CD8-positive, alpha-beta memory T cell (primary cell): ENCODE results near the gene ARHGEF11. TPM values are rescaled to one million over a fixed set of nuclear protein-coding genes. Genes with fewer than 3 reads are reported as not detected.

Experiments used
- CTCF ChIA-PET: fragments of 350-600 bp; sonication (Branson Sonifier 250); formaldehyde crosslinking; loops from one replicate; lab custom pipeline; 2021; ENCODE audit warnings: antibody characterized with exemption; lab: Charles Lee
- POLR2A ChIA-PET: fragments of 350-600 bp; sonication (Branson Sonifier 250); formaldehyde crosslinking; loops from one replicate; lab custom pipeline; 2021; ENCODE audit warnings: antibody characterized with exemption; lab: Charles Lee
- DNase-seq, 5 donors: peaks; one replicate each; pipeline versions ENCODE4 v3.0.0 to v3.0.0-alpha.2; 2020 to 2022; ENCODE audit warnings: mixed read lengths in 1 of 5
- H3K27ac ChIP-seq: one replicate; pipeline ENCODE4 v1.7.0; 2013; ENCODE audit warnings: low read depth, mild to moderate bottlenecking, low read length, moderate library complexity
- H3K27me3 ChIP-seq: 2 replicates; pipeline ENCODE4 v1.7.0; 2013; ENCODE audit warnings: low read length, mild to moderate bottlenecking; ENCODE audit not compliant: insufficient read depth, poor library complexity, severe bottlenecking
- H3K36me3 ChIP-seq: 2 replicates; pipeline ENCODE4 v1.7.0; 2013; ENCODE audit warnings: mild to moderate bottlenecking, low read length, moderate library complexity; ENCODE audit not compliant: insufficient read depth
- H3K4me1 ChIP-seq: 2 replicates; pipeline ENCODE4 v1.7.0; 2013; ENCODE audit warnings: mild to moderate bottlenecking, low read length, moderate library complexity; ENCODE audit not compliant: insufficient read depth
- H3K4me3 ChIP-seq: 2 replicates; pipeline ENCODE4 v1.7.0; 2013; ENCODE audit warnings: mild to moderate bottlenecking, low read length
- H3K9me3 ChIP-seq: 2 replicates; pipeline ENCODE4 v1.7.0; 2013; ENCODE audit warnings: mild to moderate bottlenecking, low read length
- H3K27ac Mint-ChIP-seq, 8 donors: one replicate each; pipeline ENCODE4 v1.8.0; 2020 to 2021; ENCODE audit warnings: mixed read lengths in 8 of 8, mild to moderate bottlenecking in 6 of 8, inconsistent platforms in 3 of 8, moderate library complexity in 3 of 8
- H3K27me3 Mint-ChIP-seq, 2 donors: one replicate each; pipeline ENCODE4 v1.8.0; 2020 to 2021; ENCODE audit warnings: mixed read lengths in 2 of 2, mild to moderate bottlenecking in 1 of 2, moderate library complexity in 1 of 2
- H3K36me3 Mint-ChIP-seq, 3 donors: one replicate each; pipeline ENCODE4 v1.8.0; 2020 to 2021; ENCODE audit warnings: mixed read lengths in 3 of 3, inconsistent platforms in 1 of 3, mild to moderate bottlenecking in 1 of 3
- H3K4me1 Mint-ChIP-seq, 3 donors: one replicate each; pipeline ENCODE4 v1.8.0; 2020 to 2021; ENCODE audit warnings: mixed read lengths in 3 of 3, inconsistent platforms in 1 of 3, mild to moderate bottlenecking in 1 of 3
- H3K4me3 Mint-ChIP-seq, 7 donors: one replicate each; pipeline ENCODE4 v1.8.0; 2020 to 2021; ENCODE audit warnings: mixed read lengths in 7 of 7, mild to moderate bottlenecking in 6 of 7, moderate library complexity in 4 of 7, inconsistent platforms in 2 of 7
- H3K9me3 Mint-ChIP-seq, 5 donors: one replicate each; pipeline ENCODE4 v1.8.0; 2020 to 2022; ENCODE audit warnings: mixed read lengths in 5 of 5, mild to moderate bottlenecking in 3 of 5, moderate library complexity in 2 of 5, inconsistent platforms in 1 of 5
- polyA plus RNA-seq: library from polyadenylated mRNA; unstranded; fragments of 300-500 nt; fragmentation: Illumina TruSeq; gene quantifications from one replicate; pipeline ENCODE4 v1.2.3, GENCODE V29; 2021
- total RNA-seq, 2 experiments: library from RNA; stranded (reverse); gene quantifications; one replicate each; pipeline ENCODE4 v1.2.3, GENCODE V29; 2021

Gene ARHGEF11
- total and polyA plus RNA-seq, 3 experiments from 2014 or later: 2.1 to 4.0 (median 3.0) TPM

- POLR2A ChIA-PET: interaction anchor here (0.5 kb wide), 1 partner anchor 66 kb away, joined by 3 read pairs; no protein-coding TSS in a partner anchor
- CTCF ChIA-PET: interaction anchor here (0.6 to 7.7 kb wide), 21 partner anchors 9 to 93 kb away, joined by 3 to 306 read pairs (median 4); no protein-coding TSS in a partner anchor
- no peaks in the 10 kb centered on the region for H3K36me3 Mint-ChIP-seq
These were observed 44.2 kb upstream of the ARHGEF11 start for GRCh38 chr1:157089789-157090188.

GRCh38 chr1:157088607-157089006 lies 43.1 kb upstream of the ARHGEF11 start:
- CTCF ChIA-PET: interaction anchor here (7.7 kb wide), 1 partner anchor 66 kb away, joined by 306 read pairs; no protein-coding TSS in a partner anchor
- Mint-ChIP-seq H3K9me3 (no peaks in the 10 kb centered on the region), H3K4me1 (peaks cover 0 to 5% (median 4%) of the 10 kb centered on the region in 3 donors), H3K36me3 (no peaks in the 10 kb centered on the region), H3K27ac (no peak overlapping the region), H3K27me3 (peaks cover 3 to 7% of the 10 kb centered on the region in 2 donors), H3K4me3 (no peak overlapping the region)
- H3K27me3 ChIP-seq: no peaks in the 10 kb centered on the region
- POLR2A ChIA-PET: no interaction called here
- H3K36me3 ChIP-seq: no peaks in the 10 kb centered on the region
- DNase-seq: no peak
- H3K9me3 ChIP-seq: no peaks in the 10 kb centered on the region
- no peak overlapping the region for H3K27ac ChIP-seq
- H3K4me1 ChIP-seq: peaks cover 3% of the 10 kb centered on the region
- no peak overlapping the region for H3K4me3 ChIP-seq

More at GRCh38 chr1:157089789-157090188, 44.2 kb upstream of the ARHGEF11 start:
- Mint-ChIP-seq H3K4me3 (no peak overlapping the region), H3K9me3 (no peaks in the 10 kb centered on the region), H3K27me3 (peaks cover 3% of the 10 kb centered on the region in 2 donors), H3K27ac (no peak overlapping the region), H3K4me1 (peaks cover 0 to 5% (median 4%) of the 10 kb centered on the region in 3 donors)
- H3K4me1 ChIP-seq: peaks cover 3% of the 10 kb centered on the region
- H3K27me3 ChIP-seq: no peaks in the 10 kb centered on the region
- no peaks in the 10 kb centered on the region for H3K36me3 ChIP-seq
- H3K27ac ChIP-seq: no peak overlapping the region
- H3K4me3 ChIP-seq: no peak overlapping the region
- DNase-seq: no peak
- H3K9me3 ChIP-seq: no peaks in the 10 kb centered on the region

- Mint-ChIP-seq H3K36me3 (no peaks in the 10 kb centered on the region), H3K4me1 (peaks cover 0 to 5% (median 4%) of the 10 kb centered on the region in 3 donors), H3K27ac (no peak overlapping the region), H3K27me3 (peaks cover 5 to 7% of the 10 kb centered on the region in 2 donors), H3K9me3 (no peaks in the 10 kb centered on the region), H3K4me3 (no peak overlapping the region)
- ChIA-PET POLR2A (interaction anchor here (1.0 kb wide), 1 partner anchor 70 kb away, joined by 3 read pairs; no protein-coding TSS in a partner anchor), CTCF (interaction anchor here (7.7 kb wide), 1 partner anchor 67 kb away, joined by 306 read pairs; no protein-coding TSS in a partner anchor)
- Histone ChIP-seq H3K9me3 (no peaks in the 10 kb centered on the region), H3K4me1 (peaks cover 3% of the 10 kb centered on the region), H3K27ac (no peak overlapping the region), H3K4me3 (no peak overlapping the region), H3K36me3 (no peaks in the 10 kb centered on the region), H3K27me3 (no peaks in the 10 kb centered on the region)
- DNase-seq: no peak
These were observed 41.5 kb upstream of the ARHGEF11 start for GRCh38 chr1:157087030-157087429.

- ChIA-PET POLR2A (no interaction called here), CTCF (interaction anchor here (7.7 kb wide), 1 partner anchor 68 kb away, joined by 306 read pairs; no protein-coding TSS in a partner anchor)
- no peak overlapping the region for H3K27ac ChIP-seq
- Mint-ChIP-seq H3K27ac (no peak overlapping the region), H3K4me1 (peaks cover 0 to 5% (median 4%) of the 10 kb centered on the region in 3 donors), H3K4me3 (no peak overlapping the region), H3K9me3 (no peaks in the 10 kb centered on the region), H3K36me3 (no peaks in the 10 kb centered on the region), H3K27me3 (peaks cover 5 to 7% of the 10 kb centered on the region in 2 donors)
- no peaks in the 10 kb centered on the region for H3K9me3 ChIP-seq
- peaks cover 3% of the 10 kb centered on the region for H3K4me1 ChIP-seq
- H3K36me3 ChIP-seq: no peaks in the 10 kb centered on the region
- no peak for DNase-seq
- no peaks in the 10 kb centered on the region for H3K27me3 ChIP-seq
- no peak overlapping the region for H3K4me3 ChIP-seq
These were observed 40.8 kb upstream of the ARHGEF11 start for GRCh38 chr1:157086299-157086698.

GRCh38 chr1:157085421-157085820 lies 39.9 kb upstream of the ARHGEF11 start:
- Mint-ChIP-seq H3K27ac (no peak overlapping the region), H3K4me3 (no peak overlapping the region), H3K9me3 (no peaks in the 10 kb centered on the region), H3K27me3 (peaks cover 6 to 8% of the 10 kb centered on the region in 2 donors), H3K36me3 (no peaks in the 10 kb centered on the region), H3K4me1 (peaks cover 0 to 5% (median 4%) of the 10 kb centered on the region in 3 donors)
- DNase-seq: no peak
- H3K27me3 ChIP-seq: no peaks in the 10 kb centered on the region
- peaks cover 3% of the 10 kb centered on the region for H3K4me1 ChIP-seq
- no peak overlapping the region for H3K4me3 ChIP-seq
- H3K27ac ChIP-seq: no peak overlapping the region
- POLR2A ChIA-PET: interaction anchor here (0.6 kb wide), 1 partner anchor 104 kb away, joined by 5 read pairs; no protein-coding TSS in a partner anchor
- CTCF ChIA-PET: interaction anchor here (1.4 to 7.7 kb wide), 2 partner anchors 69 to 77 kb away, joined by 4 to 306 read pairs; no protein-coding TSS in a partner anchor
- no peaks in the 10 kb centered on the region for H3K36me3 ChIP-seq
- H3K9me3 ChIP-seq: no peaks in the 10 kb centered on the region

GRCh38 chr1:157084720-157085119 lies 39.2 kb upstream of the ARHGEF11 start:
- H3K27ac ChIP-seq: no peak overlapping the region
- no peaks in the 10 kb centered on the region for H3K36me3 ChIP-seq
- no peaks in the 10 kb centered on the region for H3K27me3 ChIP-seq
- ChIA-PET CTCF (interaction anchor here (1.4 to 7.7 kb wide), 2 partner anchors 69 to 78 kb away, joined by 4 to 306 read pairs; no protein-coding TSS in a partner anchor), POLR2A (no interaction called here)
- DNase-seq: no peak
- H3K9me3 ChIP-seq: no peaks in the 10 kb centered on the region
- no peaks in the 10 kb centered on the region for H3K4me1 ChIP-seq
- Mint-ChIP-seq H3K4me1 (no peaks in the 10 kb centered on the region), H3K4me3 (no peak overlapping the region), H3K27me3 (peaks cover 3 to 7% of the 10 kb centered on the region in 2 donors), H3K36me3 (no peaks in the 10 kb centered on the region), H3K9me3 (no peaks in the 10 kb centered on the region), H3K27ac (no peak overlapping the region)
- no peak overlapping the region for H3K4me3 ChIP-seq

GRCh38 chr1:157081707-157082106 lies 36.2 kb upstream of the ARHGEF11 start:
- no peaks in the 10 kb centered on the region for H3K4me1 ChIP-seq
- no peak for DNase-seq
- Mint-ChIP-seq H3K4me3 (no peak overlapping the region), H3K27me3 (peaks cover 6 to 23% of the 10 kb centered on the region in 2 donors), H3K36me3 (no peaks in the 10 kb centered on the region), H3K4me1 (no peaks in the 10 kb centered on the region), H3K27ac (no peak overlapping the region), H3K9me3 (no peaks in the 10 kb centered on the region)
- H3K36me3 ChIP-seq: no peaks in the 10 kb centered on the region
- ChIA-PET CTCF (interaction anchor here (0.8 to 1.8 kb wide), 2 partner anchors 8 to 75 kb away, joined by 5 to 7 read pairs; no protein-coding TSS in a partner anchor), POLR2A (no interaction called here)
- no peaks in the 10 kb centered on the region for H3K27me3 ChIP-seq
- H3K9me3 ChIP-seq: no peaks in the 10 kb centered on the region
- no peak overlapping the region for H3K4me3 ChIP-seq
- no peak overlapping the region for H3K27ac ChIP-seq

- H3K4me3 Mint-ChIP-seq: no peak overlapping the region
- POLR2A ChIA-PET: no interaction called here
- Histone ChIP-seq H3K9me3 (no peaks in the 10 kb centered on the region), H3K27me3 (no peaks in the 10 kb centered on the region), H3K4me1 (no peaks in the 10 kb centered on the region), H3K4me3 (no peak overlapping the region), H3K27ac (no peak overlapping the region), H3K36me3 (no peaks in the 10 kb centered on the region)
- H3K27me3 Mint-ChIP-seq: peaks cover 8 to 28% of the 10 kb centered on the region in 2 donors
- H3K9me3 Mint-ChIP-seq: no peaks in the 10 kb centered on the region
- CTCF ChIA-PET: interaction anchor here (0.8 to 1.8 kb wide), 4 partner anchors 9 to 76 kb away, joined by 3 to 7 read pairs (median 5); no protein-coding TSS in a partner anchor
- no peak for DNase-seq
- H3K36me3 Mint-ChIP-seq: no peaks in the 10 kb centered on the region
- H3K27ac Mint-ChIP-seq: no peak overlapping the region
- H3K4me1 Mint-ChIP-seq: no peaks in the 10 kb centered on the region
These were observed 35.2 kb upstream of the ARHGEF11 start for GRCh38 chr1:157080714-157081113.
